Measurements from ENCODE around the gene DNAH11.

DNAH11 gene

GRCh38 chr7:21616091-21616490, 73.3 kb downstream of the DNAH11 start:
- no peaks in the 10 kb centered on the region for H3K9me3 ChIP-seq
- no peak overlapping the region for H3K4me3 ChIP-seq (ENCODE audit: low read depth, low read length)
- no peak for DNase-seq
- H3K4me1 ChIP-seq: no peaks in the 10 kb centered on the region
- no peak for TF ChIP-seq CTCF (IDR thresholded peaks at IDR 0.05; ENCODE audit: low read depth, low read length)
- no peaks in the 10 kb centered on the region for H3K36me3 ChIP-seq
- peaks cover 6% of the 10 kb centered on the region for H3K27me3 ChIP-seq

DNA sequence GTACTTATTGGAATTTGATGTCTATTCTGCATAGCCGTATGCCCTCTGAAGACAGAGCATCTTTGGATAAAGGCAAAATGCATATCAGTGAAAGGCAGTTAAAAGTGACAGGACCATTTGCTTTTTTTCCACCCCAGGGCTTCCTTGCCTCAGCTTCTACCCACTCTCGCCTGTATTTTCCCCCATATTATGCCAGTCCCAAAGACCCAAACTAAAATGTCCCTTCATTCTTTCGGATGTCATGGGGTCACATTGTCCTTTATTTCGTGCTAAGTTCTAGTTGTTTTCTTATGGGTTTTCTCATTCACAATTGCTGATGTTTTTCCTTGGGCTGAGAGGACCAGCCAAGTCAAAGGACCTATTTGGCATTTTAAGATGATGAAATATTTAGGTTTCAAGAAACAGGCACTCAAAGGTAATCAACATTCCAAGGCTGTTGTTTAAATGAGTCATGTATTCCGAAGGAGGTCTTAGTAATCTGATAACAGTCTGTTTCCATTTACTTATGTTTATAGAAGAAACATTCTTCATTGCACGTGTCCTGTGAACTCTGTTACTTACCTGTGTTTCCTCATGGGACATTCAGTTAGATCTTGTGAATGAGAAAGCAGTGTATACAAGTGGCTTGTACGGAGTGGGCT, 74.1 kb downstream of the DNAH11 start:
- no peak overlapping the region for H3K4me3 ChIP-seq (ENCODE audit: low read depth, low read length)
- no peaks in the 10 kb centered on the region for H3K4me1 ChIP-seq
- no peaks in the 10 kb centered on the region for H3K9me3 ChIP-seq
- H3K27me3 ChIP-seq: peaks cover 2% of the 10 kb centered on the region; the same call in 1 of the 2 replicates
- no peak for DNase-seq
- H3K36me3 ChIP-seq: no peaks in the 10 kb centered on the region
- TF ChIP-seq CTCF (IDR thresholded peaks at IDR 0.05; ENCODE audit: low read depth, low read length): no peak

DNA sequence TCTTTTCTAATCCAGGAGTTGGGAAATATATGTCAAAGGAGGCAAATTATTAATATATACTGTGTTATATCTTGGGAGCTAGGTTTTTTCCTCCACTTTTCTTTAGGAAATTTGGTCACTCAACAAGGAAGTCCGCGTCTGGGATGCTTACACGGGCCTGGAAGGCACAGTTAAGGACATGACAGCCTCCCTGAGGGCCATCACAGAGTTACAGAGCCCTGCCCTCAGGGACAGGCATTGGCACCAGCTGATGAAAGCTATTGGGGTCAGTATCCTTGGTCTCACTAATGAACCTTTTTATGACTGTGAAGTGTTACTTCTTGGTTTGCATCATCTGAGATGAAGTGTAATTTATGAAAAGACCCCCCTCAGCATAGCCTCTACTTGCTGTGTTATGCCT, 74.7 kb downstream of the DNAH11 start:
- Histone ChIP-seq H3K4me1 (no peaks in the 10 kb centered on the region), H3K36me3 (no peaks in the 10 kb centered on the region), H3K9me3 (no peaks in the 10 kb centered on the region), H3K27me3 (peaks cover 2% of the 10 kb centered on the region; the same call in 1 of the 2 replicates), H3K4me3 (ENCODE audit: low read depth, low read length) (no peak overlapping the region)
- no peak for DNase-seq
- no peak for TF ChIP-seq CTCF (IDR thresholded peaks at IDR 0.05; ENCODE audit: low read depth, low read length)

GRCh38 chr7:21617916-21618390, 75.1 kb downstream of the DNAH11 start:
- no peak for DNase-seq
- no peaks in the 10 kb centered on the region for H3K4me1 ChIP-seq
- TF ChIP-seq CTCF (IDR thresholded peaks at IDR 0.05; ENCODE audit: low read depth, low read length): no peak
- no peaks in the 10 kb centered on the region for H3K36me3 ChIP-seq
- no peaks in the 10 kb centered on the region for H3K9me3 ChIP-seq
- H3K27me3 ChIP-seq: peaks cover 2% of the 10 kb centered on the region; the same call in 1 of the 2 replicates
- H3K4me3 ChIP-seq (ENCODE audit: low read depth, low read length): no peak overlapping the region

GRCh38 chr7:21618706-21619105, 75.9 kb downstream of the DNAH11 start:
- Histone ChIP-seq H3K9me3 (no peaks in the 10 kb centered on the region), H3K36me3 (no peaks in the 10 kb centered on the region), H3K4me3 (ENCODE audit: low read depth, low read length) (no peak overlapping the region), H3K4me1 (no peaks in the 10 kb centered on the region), H3K27me3 (no peaks in the 10 kb centered on the region)
- no peak for TF ChIP-seq CTCF (IDR thresholded peaks at IDR 0.05; ENCODE audit: low read depth, low read length)
- no peak for DNase-seq

- H3K36me3 ChIP-seq: no peaks in the 10 kb centered on the region
- no peaks in the 10 kb centered on the region for H3K27me3 ChIP-seq
- TF ChIP-seq CTCF (IDR thresholded peaks at IDR 0.05; ENCODE audit: low read depth, low read length): no peak
- no peak overlapping the region for H3K4me3 ChIP-seq (ENCODE audit: low read depth, low read length)
- no peaks in the 10 kb centered on the region for H3K4me1 ChIP-seq
- no peaks in the 10 kb centered on the region for H3K9me3 ChIP-seq
- DNase-seq: no peak
Measured at GRCh38 chr7:21620054-21620453, 77.2 kb downstream of the DNAH11 start.

Measured in BE2C (cell line).